NCI-H1436 (cell line): Measurements from ENCODE around the gene DDX46.
"Not testable (repeated sequence)": the region's sequence is repeated elsewhere in the genome, so short reads cannot be mapped to it uniquely, and the experiment has no call there.

Experiments
- DNase-seq: peaks from one replicate; lab custom pipeline; 2025; lab: John Stamatoyannopoulos, UW

Gene DDX46

GRCh38 chr5:134844252-134844651 lies 85.7 kb downstream of the DDX46 start:
- no peak for DNase-seq

GRCh38 chr5:134845335-134845851 lies 86.8 kb downstream of the DDX46 start:
- DNase-seq = no peak

- DNase-seq = peak; percentile 92
Measured at GRCh38 chr5:134845852-134846640, 87.5 kb downstream of the DDX46 start, which contains the start of gene C5orf24. Gene C5orf24 (plus strand): TSS chr5:134845968. CDS start chr5:134854901, 8,933 bp downstream.

- DNase-seq = no peak
Measured at GRCh38 chr5:134846641-134846960, 88.0 kb downstream of the DDX46 start.

- not testable (repeated sequence) for DNase-seq
Measured at GRCh38 chr5:134849434-134849933, 90.9 kb downstream of the DDX46 start.

GRCh38 chr5:134851307-134851923 lies 92.8 kb downstream of the DDX46 start:
- no peak for DNase-seq

GRCh38 chr5:134856465-134856864 lies 97.9 kb downstream of the DDX46 start:
- DNase-seq = not testable (repeated sequence)

GRCh38 chr5:134857401-134857800 lies 98.8 kb downstream of the DDX46 start:
- DNase-seq = no peak

GRCh38 chr5:134864707-134865106 lies 106.1 kb downstream of the DDX46 start:
- no peak for DNase-seq

- peak; percentile 4 for DNase-seq
Measured at GRCh38 chr5:134873494-134873893, 114.9 kb downstream of the DDX46 start.

GRCh38 chr5:134873987-134874830 lies 115.6 kb downstream of the DDX46 start, which contains the start of gene TXNDC15:
Gene TXNDC15 (plus strand): TSS chr5:134874371. CDS start chr5:134874428, 57 bp downstream.
- peak; percentile 56 for DNase-seq

GRCh38 chr5:134874831-134875655 lies 116.5 kb downstream of the DDX46 start:
- DNase-seq = peak; percentile 19

- no peak for DNase-seq
Measured at GRCh38 chr5:134877159-134877558, 118.6 kb downstream of the DDX46 start.

GRCh38 chr5:134878403-134878802 lies 119.8 kb downstream of the DDX46 start:
- no peak for DNase-seq

- no peak for DNase-seq
Measured at GRCh38 chr5:134879456-134879855, 120.9 kb downstream of the DDX46 start.
